GM23338 (cell line): ENCODE measurements around the gene C1orf21. TPM values are rescaled to one million over a fixed set of nuclear protein-coding genes. Genes with fewer than 3 reads are reported as not detected.

Experiments
- EZH2 ChIP-seq: fragments of 200-600 bp; sonication (generic); IDR thresholded peaks from one replicate; pipeline ENCODE4 v1.8.0; 2017; ENCODE audit warnings: antibody characterized with exemption, mild to moderate bottlenecking, low read depth; ENCODE audit not compliant: unreplicated experiment
- EZH2phosphoT487 ChIP-seq: fragments of 200-600 bp; sonication (generic); IDR thresholded peaks from one replicate; pipeline ENCODE4 v1.8.1; 2018; ENCODE audit warnings: antibody characterized with exemption; ENCODE audit not compliant: unreplicated experiment
- JUNB ChIP-seq: IDR thresholded peaks from one replicate; pipeline ENCODE4 v1.6.1; 2016; ENCODE audit warnings: antibody characterized with exemption; ENCODE audit not compliant: unreplicated experiment
- NANOG ChIP-seq: IDR thresholded peaks from 2 replicates; pipeline ENCODE4 v1.6.1; 2016; ENCODE audit warnings: antibody characterized with exemption, borderline replicate concordance
- POLR2AphosphoS5 ChIP-seq: IDR thresholded peaks from 2 replicates; pipeline ENCODE4 v1.6.1; 2016; ENCODE audit warnings: antibody characterized with exemption, low read depth
- STAT1 ChIP-seq: IDR thresholded peaks from one replicate; pipeline ENCODE4 v1.6.1; 2016; ENCODE audit warnings: antibody characterized with exemption; ENCODE audit not compliant: unreplicated experiment
- ZNF114 ChIP-seq: fragments of 250-450 bp; sonication (Bioruptor Pico); IDR thresholded peaks from 2 replicates; pipeline ENCODE4 v1.5.0; 2020; ENCODE audit warnings: mild to moderate bottlenecking, moderate library complexity
- ZNF331 ChIP-seq: fragments of 250-450 bp; sonication (Bioruptor Pico); IDR thresholded peaks from 2 replicates; pipeline ENCODE4 v1.5.0; 2020; ENCODE audit warnings: low read depth, mild to moderate bottlenecking, moderate library complexity
- polyA plus RNA-seq: library from polyadenylated mRNA; unstranded; fragments of >200 nt; fragmentation: Nextera tagmentation; extraction: Ambion mirVana; gene quantifications from 2 replicates; pipeline ENCODE4 v1.2.1, GENCODE V29; 2016
- total RNA-seq: library from RNA; depleted of rRNA; stranded (reverse); fragments of >200 nt; shearing (Covaris generic); gene quantifications from 2 replicates; pipeline ENCODE4 v1.2.3, GENCODE V29; 2014
- TF ChIP-seq, protein P1 (sequence below): fragments of 250-450 bp; sonication (Bioruptor Pico); IDR thresholded peaks from 2 replicates; pipeline ENCODE4 v1.5.0; 2020; ENCODE audit warnings: mild to moderate bottlenecking, moderate library complexity
- TF ChIP-seq, protein P2 (sequence below): IDR thresholded peaks from 2 replicates; pipeline ENCODE4 v1.6.1; 2016; ENCODE audit warnings: antibody characterized with exemption
- TF ChIP-seq, protein P3 (sequence below), 2 experiments: fragments of 200-600 bp in 1 of 2; sonication (generic) in 1 of 2; conservative IDR thresholded peaks; 2 replicates each; pipeline versions ENCODE4 v1.5.1 to v1.6.1; 2016 to 2017; ENCODE audit warnings: antibody characterized with exemption in 2 of 2, low read depth in 2 of 2, mild to moderate bottlenecking in 2 of 2, moderate library complexity in 1 of 2

Gene C1orf21
- total and polyA plus RNA-seq, 2 experiments from 2014 or later = 28.0 to 40.4 TPM

DNA sequence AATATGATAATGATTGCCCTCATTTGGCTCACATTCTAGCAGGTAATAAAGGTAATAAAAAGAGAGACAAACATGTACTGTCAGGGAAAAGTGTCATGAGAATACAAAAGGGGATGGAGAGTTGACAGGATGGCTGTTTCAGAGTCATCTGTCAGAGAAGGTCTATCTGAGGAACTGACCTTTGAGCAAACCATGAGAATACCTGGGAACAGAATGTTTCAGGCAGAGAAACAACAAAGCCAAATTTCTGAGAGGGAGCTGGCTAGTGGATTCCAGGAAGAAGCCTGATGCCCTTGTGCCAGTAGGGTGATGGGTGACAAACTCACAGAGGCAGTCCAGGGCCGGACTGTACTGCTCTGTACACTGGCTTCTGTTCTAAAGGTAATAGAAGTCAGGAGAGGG is 107.2 kb downstream of the C1orf21 start (continued):
- TF ChIP-seq, protein P1, sequence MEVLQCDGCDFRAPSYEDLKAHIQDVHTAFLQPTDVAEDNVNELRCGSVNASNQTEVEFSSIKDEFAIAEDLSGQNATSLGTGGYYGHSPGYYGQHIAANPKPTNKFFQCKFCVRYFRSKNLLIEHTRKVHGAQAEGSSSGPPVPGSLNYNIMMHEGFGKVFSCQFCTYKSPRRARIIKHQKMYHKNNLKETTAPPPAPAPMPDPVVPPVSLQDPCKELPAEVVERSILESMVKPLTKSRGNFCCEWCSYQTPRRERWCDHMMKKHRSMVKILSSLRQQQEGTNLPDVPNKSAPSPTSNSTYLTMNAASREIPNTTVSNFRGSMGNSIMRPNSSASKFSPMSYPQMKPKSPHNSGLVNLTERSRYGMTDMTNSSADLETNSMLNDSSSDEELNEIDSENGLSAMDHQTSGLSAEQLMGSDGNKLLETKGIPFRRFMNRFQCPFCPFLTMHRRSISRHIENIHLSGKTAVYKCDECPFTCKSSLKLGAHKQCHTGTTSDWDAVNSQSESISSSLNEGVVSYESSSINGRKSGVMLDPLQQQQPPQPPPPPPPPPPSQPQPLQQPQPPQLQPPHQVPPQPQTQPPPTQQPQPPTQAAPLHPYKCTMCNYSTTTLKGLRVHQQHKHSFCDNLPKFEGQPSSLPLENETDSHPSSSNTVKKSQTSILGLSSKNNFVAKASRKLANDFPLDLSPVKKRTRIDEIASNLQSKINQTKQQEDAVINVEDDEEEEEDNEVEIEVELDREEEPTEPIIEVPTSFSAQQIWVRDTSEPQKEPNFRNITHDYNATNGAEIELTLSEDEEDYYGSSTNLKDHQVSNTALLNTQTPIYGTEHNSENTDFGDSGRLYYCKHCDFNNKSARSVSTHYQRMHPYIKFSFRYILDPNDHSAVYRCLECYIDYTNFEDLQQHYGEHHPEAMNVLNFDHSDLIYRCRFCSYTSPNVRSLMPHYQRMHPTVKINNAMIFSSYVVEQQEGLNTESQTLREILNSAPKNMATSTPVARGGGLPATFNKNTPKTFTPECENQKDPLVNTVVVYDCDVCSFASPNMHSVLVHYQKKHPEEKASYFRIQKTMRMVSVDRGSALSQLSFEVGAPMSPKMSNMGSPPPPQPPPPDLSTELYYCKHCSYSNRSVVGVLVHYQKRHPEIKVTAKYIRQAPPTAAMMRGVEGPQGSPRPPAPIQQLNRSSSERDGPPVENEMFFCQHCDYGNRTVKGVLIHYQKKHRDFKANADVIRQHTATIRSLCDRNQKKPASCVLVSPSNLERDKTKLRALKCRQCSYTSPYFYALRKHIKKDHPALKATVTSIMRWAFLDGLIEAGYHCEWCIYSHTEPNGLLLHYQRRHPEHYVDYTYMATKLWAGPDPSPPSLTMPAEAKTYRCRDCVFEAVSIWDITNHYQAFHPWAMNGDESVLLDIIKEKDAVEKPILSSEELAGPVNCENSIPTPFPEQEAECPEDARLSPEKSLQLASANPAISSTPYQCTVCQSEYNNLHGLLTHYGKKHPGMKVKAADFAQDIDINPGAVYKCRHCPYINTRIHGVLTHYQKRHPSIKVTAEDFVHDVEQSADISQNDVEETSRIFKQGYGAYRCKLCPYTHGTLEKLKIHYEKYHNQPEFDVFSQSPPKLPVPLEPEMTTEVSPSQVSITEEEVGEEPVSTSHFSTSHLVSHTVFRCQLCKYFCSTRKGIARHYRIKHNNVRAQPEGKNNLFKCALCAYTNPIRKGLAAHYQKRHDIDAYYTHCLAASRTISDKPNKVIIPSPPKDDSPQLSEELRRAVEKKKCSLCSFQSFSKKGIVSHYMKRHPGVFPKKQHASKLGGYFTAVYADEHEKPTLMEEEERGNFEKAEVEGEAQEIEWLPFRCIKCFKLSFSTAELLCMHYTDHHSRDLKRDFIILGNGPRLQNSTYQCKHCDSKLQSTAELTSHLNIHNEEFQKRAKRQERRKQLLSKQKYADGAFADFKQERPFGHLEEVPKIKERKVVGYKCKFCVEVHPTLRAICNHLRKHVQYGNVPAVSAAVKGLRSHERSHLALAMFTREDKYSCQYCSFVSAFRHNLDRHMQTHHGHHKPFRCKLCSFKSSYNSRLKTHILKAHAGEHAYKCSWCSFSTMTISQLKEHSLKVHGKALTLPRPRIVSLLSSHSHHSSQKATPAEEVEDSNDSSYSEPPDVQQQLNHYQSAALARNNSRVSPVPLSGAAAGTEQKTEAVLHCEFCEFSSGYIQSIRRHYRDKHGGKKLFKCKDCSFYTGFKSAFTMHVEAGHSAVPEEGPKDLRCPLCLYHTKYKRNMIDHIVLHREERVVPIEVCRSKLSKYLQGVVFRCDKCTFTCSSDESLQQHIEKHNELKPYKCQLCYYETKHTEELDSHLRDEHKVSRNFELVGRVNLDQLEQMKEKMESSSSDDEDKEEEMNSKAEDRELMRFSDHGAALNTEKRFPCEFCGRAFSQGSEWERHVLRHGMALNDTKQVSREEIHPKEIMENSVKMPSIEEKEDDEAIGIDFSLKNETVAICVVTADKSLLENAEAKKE = no peak
- TF ChIP-seq ZNF331 (CRISPR knock-in tag) (no peak), EZH2phosphoT487 (no peak), EZH2 (no peak), POLR2AphosphoS5 (no peak), JUNB (no peak), STAT1 (no peak), NANOG (no peak), ZNF114 (no peak)
- TF ChIP-seq, protein P2, sequence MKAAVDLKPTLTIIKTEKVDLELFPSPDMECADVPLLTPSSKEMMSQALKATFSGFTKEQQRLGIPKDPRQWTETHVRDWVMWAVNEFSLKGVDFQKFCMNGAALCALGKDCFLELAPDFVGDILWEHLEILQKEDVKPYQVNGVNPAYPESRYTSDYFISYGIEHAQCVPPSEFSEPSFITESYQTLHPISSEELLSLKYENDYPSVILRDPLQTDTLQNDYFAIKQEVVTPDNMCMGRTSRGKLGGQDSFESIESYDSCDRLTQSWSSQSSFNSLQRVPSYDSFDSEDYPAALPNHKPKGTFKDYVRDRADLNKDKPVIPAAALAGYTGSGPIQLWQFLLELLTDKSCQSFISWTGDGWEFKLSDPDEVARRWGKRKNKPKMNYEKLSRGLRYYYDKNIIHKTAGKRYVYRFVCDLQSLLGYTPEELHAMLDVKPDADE = no peak
- TF ChIP-seq, protein P3, sequence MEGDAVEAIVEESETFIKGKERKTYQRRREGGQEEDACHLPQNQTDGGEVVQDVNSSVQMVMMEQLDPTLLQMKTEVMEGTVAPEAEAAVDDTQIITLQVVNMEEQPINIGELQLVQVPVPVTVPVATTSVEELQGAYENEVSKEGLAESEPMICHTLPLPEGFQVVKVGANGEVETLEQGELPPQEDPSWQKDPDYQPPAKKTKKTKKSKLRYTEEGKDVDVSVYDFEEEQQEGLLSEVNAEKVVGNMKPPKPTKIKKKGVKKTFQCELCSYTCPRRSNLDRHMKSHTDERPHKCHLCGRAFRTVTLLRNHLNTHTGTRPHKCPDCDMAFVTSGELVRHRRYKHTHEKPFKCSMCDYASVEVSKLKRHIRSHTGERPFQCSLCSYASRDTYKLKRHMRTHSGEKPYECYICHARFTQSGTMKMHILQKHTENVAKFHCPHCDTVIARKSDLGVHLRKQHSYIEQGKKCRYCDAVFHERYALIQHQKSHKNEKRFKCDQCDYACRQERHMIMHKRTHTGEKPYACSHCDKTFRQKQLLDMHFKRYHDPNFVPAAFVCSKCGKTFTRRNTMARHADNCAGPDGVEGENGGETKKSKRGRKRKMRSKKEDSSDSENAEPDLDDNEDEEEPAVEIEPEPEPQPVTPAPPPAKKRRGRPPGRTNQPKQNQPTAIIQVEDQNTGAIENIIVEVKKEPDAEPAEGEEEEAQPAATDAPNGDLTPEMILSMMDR (conservative IDR thresholded peaks at IDR 0.05; ENCODE audit: low read depth in 2 of 2) = no peak
